Cardiac muscle cell (in vitro differentiated cells and primary cell): ENCODE data around the gene KCNQ1. TPM values are rescaled to one million over a fixed set of nuclear protein-coding genes. Genes with fewer than 3 reads are reported as not detected.
"Not testable (repeated sequence)": the region's sequence is repeated elsewhere in the genome, so short reads cannot be mapped to it uniquely, and the experiment has no call there.

ENCODE experiments used
- DNase-seq, 2 donors: peaks; one replicate each; pipeline versions ENCODE4 v3.0.0 to v3.0.0-alpha.2; 2010 to 2017; ENCODE audit warnings: low read depth in 1 of 2, low spot score in 1 of 2
- H3K27ac ChIP-seq: fragments of 200-600 bp; sonication (generic); 2 replicates; pipeline ENCODE4 v1.5.1; 2016
- H3K27me3 ChIP-seq: fragments of 200-600 bp; sonication (generic); 2 replicates; pipeline ENCODE4 v1.6.0; 2016; ENCODE audit warnings: control low read depth
- H3K36me3 ChIP-seq: fragments of 200-600 bp; sonication (generic); 2 replicates; pipeline ENCODE4 v1.5.1; 2016; ENCODE audit warnings: control low read depth
- H3K4me1 ChIP-seq: fragments of 200-600 bp; sonication (generic); 2 replicates; pipeline ENCODE4 v1.8.1; 2017; ENCODE audit warnings: low read depth, mild to moderate bottlenecking, mixed run types
- H3K4me3 ChIP-seq: fragments of 200-600 bp; sonication (generic); 2 replicates; pipeline ENCODE4 v1.5.1; 2016; ENCODE audit warnings: mild to moderate bottlenecking
- H3K9me3 ChIP-seq: fragments of 200-600 bp; sonication (generic); 2 replicates; pipeline ENCODE4 v1.5.1; 2017; ENCODE audit warnings: low read depth, mild to moderate bottlenecking, control low read depth
- polyA plus RNA-seq: library from polyadenylated mRNA; unstranded; fragments of >200 nt; fragmentation: Nextera tagmentation; extraction: Ambion mirVana; gene quantifications from 2 replicates; pipeline ENCODE4 v1.2.1, GENCODE V29; 2016
- total RNA-seq: library from RNA; depleted of rRNA; stranded (reverse); fragments of >200 nt; gene quantifications from 2 replicates; pipeline ENCODE4 v1.2.3, GENCODE V29; 2016
- TF ChIP-seq, protein P1 (sequence below): IDR thresholded peaks from 2 replicates; pipeline ENCODE4 v1.5.1; 2012; ENCODE audit warnings: low read depth, mild to moderate bottlenecking, low read length

KCNQ1 gene
- total and polyA plus RNA-seq, 2 experiments from 2014 or later: 13.9 to 18.6 TPM

DNA sequence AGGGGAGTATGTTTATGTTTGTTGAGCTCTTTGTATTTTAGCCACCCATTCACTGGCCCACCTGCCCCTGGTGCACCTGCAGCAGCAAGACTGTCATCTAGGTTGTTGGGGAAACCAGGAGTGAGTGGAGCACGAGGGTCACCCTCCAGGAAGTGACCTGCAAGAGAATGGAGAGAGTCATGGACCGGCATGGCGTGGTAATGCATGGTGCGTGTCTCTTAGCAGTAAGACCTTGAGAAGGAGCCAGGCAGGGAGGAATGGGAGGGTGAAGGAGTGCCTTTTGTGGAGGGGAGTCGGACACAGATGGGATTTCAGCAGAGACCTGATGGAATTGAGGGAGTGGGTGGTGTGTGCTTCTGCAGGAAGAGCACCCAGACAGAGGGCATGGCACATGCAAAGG is 37.9 kb downstream of the KCNQ1 start:
- TF ChIP-seq, protein P1, sequence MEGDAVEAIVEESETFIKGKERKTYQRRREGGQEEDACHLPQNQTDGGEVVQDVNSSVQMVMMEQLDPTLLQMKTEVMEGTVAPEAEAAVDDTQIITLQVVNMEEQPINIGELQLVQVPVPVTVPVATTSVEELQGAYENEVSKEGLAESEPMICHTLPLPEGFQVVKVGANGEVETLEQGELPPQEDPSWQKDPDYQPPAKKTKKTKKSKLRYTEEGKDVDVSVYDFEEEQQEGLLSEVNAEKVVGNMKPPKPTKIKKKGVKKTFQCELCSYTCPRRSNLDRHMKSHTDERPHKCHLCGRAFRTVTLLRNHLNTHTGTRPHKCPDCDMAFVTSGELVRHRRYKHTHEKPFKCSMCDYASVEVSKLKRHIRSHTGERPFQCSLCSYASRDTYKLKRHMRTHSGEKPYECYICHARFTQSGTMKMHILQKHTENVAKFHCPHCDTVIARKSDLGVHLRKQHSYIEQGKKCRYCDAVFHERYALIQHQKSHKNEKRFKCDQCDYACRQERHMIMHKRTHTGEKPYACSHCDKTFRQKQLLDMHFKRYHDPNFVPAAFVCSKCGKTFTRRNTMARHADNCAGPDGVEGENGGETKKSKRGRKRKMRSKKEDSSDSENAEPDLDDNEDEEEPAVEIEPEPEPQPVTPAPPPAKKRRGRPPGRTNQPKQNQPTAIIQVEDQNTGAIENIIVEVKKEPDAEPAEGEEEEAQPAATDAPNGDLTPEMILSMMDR: no peak
- no peak overlapping the region for H3K4me3 ChIP-seq
- no peaks in the 10 kb centered on the region for H3K9me3 ChIP-seq
- H3K4me1 ChIP-seq: no peaks in the 10 kb centered on the region
- no peak overlapping the region for H3K27ac ChIP-seq
- DNase-seq: no peak
- H3K36me3 ChIP-seq: no peaks in the 10 kb centered on the region
- peaks cover 14% of the 10 kb centered on the region for H3K27me3 ChIP-seq

- Histone ChIP-seq H3K4me1 (no peaks in the 10 kb centered on the region), H3K4me3 (no peak overlapping the region), H3K36me3 (no peaks in the 10 kb centered on the region), H3K9me3 (no peaks in the 10 kb centered on the region), H3K27me3 (peaks cover 14% of the 10 kb centered on the region), H3K27ac (no peak overlapping the region)
- TF ChIP-seq, protein P1: no peak
- DNase-seq: no peak
Observed at GRCh38 chr11:2483426-2483825, 38.6 kb downstream of the KCNQ1 start.

GRCh38 chr11:2484576-2485125 is 39.8 kb downstream of the KCNQ1 start:
- H3K36me3 ChIP-seq: no peaks in the 10 kb centered on the region
- H3K27ac ChIP-seq: no peak overlapping the region
- no peak overlapping the region for H3K4me3 ChIP-seq
- TF ChIP-seq, protein P1: no peak
- DNase-seq: no peak
- H3K27me3 ChIP-seq: peaks cover 14% of the 10 kb centered on the region
- H3K4me1 ChIP-seq: no peaks in the 10 kb centered on the region
- H3K9me3 ChIP-seq: no peaks in the 10 kb centered on the region

- H3K36me3 ChIP-seq: no peaks in the 10 kb centered on the region
- H3K4me1 ChIP-seq: no peaks in the 10 kb centered on the region
- no peak overlapping the region for H3K27ac ChIP-seq
- H3K27me3 ChIP-seq: peaks cover 13% of the 10 kb centered on the region
- H3K4me3 ChIP-seq: no peak overlapping the region
- no peaks in the 10 kb centered on the region for H3K9me3 ChIP-seq
- DNase-seq: no peak
- TF ChIP-seq, protein P1: no peak
Observed at GRCh38 chr11:2488004-2488403, 43.2 kb downstream of the KCNQ1 start.

GRCh38 chr11:2489083-2489482 is 44.3 kb downstream of the KCNQ1 start:
- Histone ChIP-seq H3K27me3 (peaks cover 12% of the 10 kb centered on the region), H3K36me3 (no peaks in the 10 kb centered on the region), H3K9me3 (no peaks in the 10 kb centered on the region), H3K27ac (no peak overlapping the region), H3K4me1 (no peaks in the 10 kb centered on the region), H3K4me3 (no peak overlapping the region)
- TF ChIP-seq, protein P1: no peak
- no peak for DNase-seq

GRCh38 chr11:2497951-2498350 is 53.1 kb downstream of the KCNQ1 start:
- not testable (repeated sequence) for DNase-seq, H3K36me3 ChIP-seq, H3K27ac ChIP-seq, H3K4me3 ChIP-seq, H3K4me1 ChIP-seq, H3K9me3 ChIP-seq
- peaks cover 13% of the 10 kb centered on the region for H3K27me3 ChIP-seq
